C4-2B (cell line): ENCODE measurements around the gene FOXF1.

Source experiments
- CTCF ChIP-seq: fragments of 450-650 bp; conservative IDR thresholded peaks from 2 replicates; pipeline ENCODE4 v1.5.1; 2017; ENCODE audit warnings: mild to moderate bottlenecking
- ZFX ChIP-seq: fragments of 450-650 bp; IDR thresholded peaks from 2 replicates; pipeline ENCODE4 v1.6.1; 2017

GRCh38 chr16:86494565-86495356 is 15.6 kb upstream of the FOXF1 start:
- TF ChIP-seq CTCF (no peak), ZFX (no peak)
